Hepatic stellate cell (primary cell): ENCODE results near the gene TESK1.
"Not testable (repeated sequence)": the region's sequence is repeated elsewhere in the genome, so short reads cannot be mapped to it uniquely, and the experiment has no call there.

Source experiments
- DNase-seq: peaks from one replicate; pipeline ENCODE4 v3.0.0; 2011; ENCODE audit warnings: low spot score

Gene TESK1

DNA sequence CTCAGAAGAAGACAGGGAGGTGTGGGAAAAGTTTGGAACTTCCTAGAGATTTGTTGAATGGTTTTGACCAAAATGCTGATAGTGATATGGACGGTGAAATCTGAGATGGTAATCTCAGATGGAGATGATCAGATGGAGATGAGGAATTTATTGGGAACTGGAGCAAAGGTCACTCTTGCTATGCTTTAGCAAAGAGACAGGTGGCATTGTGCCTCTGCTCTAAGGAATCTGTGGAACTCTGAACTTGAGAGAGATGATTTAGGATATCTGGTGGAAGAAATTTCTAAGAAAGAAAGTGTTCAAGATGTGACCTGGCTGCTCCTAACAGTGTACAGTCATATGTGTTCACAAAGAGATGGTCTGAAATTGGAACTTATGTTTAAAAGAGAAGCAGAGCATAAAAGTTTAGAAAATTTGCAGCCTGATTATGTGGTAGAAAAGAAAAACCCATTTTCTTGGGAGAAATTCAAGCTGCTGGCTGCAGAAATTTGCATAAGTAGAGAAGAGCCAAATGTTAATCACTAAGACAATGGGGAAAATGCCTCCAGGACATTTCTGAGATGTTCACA lies 25.3 kb upstream of the TESK1 start:
- DNase-seq = not testable (repeated sequence)

DNA sequence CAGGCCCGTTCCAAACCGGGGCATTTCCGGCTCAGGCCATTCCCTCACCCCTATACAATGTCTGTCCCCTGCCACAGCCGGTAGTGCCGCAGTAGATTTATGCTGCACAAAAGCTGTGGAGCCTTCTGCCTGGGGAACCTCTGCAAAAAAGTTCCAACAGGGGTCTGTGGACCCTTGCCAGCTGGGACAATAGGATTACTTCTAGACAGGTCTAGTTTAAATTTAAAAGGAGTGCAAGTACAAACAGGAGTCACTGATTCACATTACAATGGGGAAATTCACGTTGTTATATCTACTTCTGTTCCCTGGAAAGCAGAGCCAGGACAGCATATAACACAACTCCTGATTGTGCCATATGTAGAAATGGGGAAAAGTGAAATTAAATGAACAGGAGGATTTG lies 21.5 kb upstream of the TESK1 start:
- DNase-seq = not testable (repeated sequence)

DNA sequence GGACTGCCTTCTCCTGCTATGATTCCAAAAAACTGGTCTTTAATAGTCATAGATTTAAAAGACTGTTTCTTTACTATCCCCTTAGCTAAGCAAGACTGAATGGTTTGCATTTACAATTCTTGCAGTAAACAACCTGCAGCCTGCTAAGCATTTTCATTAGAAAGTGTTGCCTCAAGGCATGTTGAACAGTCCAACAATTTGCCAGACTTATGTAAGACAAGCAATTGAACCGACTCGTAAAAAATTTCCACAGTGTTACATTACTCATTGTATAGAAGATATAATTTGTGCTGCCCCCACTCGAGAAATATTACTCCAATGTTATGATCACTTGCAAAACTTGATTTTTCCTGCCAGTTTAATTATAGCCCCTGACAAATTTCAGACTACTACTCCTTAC lies 20.4 kb upstream of the TESK1 start:
- DNase-seq = not testable (repeated sequence)

DNA sequence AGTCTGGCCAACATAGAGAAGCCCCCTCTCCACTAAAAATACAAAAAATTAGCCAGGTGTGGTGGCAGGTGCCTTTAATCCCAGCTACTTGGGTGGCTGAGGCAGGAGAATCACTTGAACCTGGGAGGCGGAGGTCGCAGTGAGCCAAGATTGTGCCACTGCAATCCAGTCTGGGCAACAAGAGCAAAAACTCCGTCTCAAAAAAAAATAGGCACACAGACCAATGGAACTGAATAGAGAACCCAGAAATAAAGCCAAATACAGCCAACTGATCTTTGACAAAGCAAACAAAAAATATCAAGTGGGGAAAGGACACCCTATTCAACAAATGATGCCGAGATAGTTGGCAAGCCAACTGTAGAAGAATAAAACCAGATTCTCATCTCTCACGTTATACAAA lies 16.6 kb upstream of the TESK1 start:
- DNase-seq = not testable (repeated sequence)

DNA sequence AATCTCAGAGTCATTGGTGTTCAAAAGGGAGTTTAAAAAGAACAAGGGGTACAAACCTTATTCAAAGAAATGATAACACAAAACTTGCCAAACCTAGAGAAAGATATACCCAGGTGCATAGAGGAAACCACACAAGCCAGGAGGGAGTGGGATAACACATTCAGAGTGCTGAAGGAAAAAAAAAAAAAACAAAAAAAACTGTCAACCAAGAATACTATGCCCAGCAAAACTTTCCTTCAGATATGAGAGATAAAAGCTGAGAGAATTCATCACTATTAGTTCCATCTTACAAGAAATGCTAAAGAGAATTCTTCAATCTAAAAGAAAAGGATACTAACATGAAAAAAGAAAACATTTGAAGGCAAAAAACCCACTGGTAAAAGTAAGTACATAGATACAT lies 11.5 kb upstream of the TESK1 start:
- DNase-seq = no peak

DNA sequence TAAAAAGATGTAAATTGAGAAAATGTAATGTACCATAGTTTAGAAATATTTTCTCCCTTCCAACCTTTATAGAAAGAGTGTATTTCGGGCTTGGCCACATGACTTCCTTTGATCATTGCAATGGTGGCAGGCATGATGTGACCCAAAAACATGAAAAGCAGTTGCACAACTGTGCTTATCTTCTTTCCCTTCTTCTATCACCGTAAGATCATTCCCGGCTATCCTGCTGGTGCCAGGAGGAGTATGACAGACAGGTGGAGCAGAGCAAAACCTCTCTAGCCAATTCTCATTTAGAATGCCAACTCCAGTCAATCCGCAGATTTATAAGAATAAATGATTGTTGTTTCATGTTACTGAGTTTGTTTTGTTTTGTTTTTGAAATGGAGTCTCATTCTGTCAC lies 10.6 kb upstream of the TESK1 start:
- DNase-seq = no peak

DNA sequence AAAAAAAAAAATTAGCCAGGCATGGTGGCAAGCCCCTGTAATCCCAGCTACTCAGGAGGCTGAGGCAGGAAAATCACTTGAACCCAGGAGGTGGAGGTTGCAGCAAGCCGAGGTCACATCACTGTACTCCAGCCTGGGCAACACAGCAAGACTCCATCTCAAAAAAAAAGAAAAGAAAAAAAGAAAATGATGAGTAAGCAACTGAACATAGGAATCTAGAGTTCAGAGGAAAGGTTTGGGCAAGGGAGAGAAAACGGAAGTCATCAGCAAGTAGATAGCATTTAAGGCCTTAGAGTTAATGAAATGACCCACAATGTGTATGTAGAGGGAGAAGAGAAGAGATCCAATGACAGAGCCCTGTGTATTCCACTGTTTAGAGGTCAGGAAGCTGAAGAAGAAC lies 8.2 kb upstream of the TESK1 start:
- not testable (repeated sequence) for DNase-seq

DNA sequence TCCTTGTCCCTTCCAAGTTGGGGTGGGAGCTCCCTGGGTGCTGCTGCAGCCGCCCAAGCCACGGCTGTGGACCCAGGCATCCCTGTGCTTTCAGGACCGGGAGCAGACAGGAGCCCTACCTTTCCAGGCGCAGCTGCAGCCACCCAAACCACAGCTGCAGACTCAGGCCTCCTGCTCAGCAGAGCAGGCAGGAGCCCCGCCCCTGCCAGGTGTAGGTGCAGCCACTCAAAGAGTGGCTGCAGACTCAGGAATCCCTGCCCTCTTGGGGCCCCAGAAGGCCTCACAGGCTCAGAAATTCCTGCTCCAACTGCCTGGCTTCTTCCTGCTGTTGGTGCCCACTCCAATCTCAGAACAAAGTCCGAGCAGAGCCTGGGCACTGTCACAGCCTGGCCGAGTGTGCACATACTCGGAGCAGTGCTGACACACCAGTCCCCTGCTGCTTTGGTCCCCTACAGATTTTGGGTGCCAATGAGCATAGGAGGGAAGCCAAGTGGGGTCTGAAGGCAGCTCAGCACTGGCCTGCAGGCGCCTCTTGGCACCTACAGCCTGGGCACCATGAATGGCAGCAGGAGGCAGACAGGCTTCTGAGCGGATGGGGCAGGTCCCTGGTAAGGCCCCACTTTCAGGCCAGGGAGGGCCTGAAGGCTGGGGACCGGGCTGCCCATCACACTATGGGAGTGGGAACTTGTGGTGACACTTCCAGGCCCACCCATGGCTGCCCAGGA lies 6.0 kb upstream of the TESK1 start:
- DNase-seq = no peak

DNA sequence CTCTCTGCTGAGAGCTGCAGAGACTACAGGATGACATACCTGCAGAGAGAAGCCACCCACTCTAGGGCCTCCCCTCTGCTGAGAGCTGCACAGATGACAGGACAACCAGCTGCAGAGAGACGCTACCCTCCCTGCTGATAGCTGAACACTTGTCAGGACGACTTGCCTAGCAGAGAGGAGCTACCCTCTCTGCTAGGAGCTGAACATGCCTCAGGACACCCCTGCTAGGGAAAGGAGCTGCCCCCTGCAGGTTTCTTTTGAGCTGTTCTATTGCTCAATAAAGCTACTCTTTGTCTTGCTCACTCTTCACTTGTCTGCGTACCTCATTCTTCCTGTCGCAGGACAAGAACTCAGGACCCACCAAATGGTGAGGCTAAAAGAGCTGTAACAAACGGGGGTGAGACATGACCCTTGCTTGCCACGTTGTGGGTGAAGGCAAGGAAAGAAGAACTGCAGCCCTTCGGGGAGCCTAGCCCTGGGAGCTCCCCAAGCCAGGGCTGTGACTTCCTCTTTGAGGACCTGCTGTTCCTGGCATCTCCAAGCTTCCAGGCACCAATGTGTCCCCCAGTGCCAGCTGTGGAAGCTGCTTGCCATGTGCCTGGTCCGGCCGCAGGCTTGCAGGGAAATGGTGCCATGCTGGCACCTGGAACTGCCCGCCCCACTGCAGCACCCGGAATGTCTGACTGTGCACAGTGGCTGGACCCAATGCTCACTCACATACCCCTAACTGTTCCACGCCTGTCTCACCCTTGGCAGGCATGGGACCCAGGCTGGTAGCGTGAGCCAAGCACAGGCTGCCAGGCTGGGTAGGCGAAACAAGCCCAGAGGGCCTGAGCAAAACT lies 5.1 kb upstream of the TESK1 start:
- no peak for DNase-seq

DNA sequence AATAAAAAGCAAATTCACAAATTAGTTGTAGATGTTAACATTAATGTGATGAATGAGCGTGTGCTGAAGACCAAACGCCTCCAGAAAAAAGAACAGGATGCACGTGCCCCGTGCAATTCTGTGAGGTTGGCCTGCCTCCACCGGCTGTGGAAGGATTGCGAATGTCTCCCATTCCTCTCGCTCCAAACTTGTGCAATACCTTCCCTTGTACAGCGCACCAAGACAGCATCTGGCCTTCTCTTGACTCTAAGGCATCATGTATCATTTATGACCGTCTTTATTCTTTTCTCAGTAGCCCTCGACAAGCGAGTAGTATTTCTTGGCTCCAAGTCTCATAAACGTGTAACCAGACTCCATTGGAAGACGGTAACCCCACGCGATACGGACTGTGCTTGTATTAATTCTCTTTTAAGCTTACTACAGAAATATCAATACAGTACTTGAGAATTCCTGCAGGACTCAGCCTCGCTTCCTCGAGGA lies 1.5 kb upstream of the TESK1 start:
- DNase-seq = peak; percentile 63

DNA sequence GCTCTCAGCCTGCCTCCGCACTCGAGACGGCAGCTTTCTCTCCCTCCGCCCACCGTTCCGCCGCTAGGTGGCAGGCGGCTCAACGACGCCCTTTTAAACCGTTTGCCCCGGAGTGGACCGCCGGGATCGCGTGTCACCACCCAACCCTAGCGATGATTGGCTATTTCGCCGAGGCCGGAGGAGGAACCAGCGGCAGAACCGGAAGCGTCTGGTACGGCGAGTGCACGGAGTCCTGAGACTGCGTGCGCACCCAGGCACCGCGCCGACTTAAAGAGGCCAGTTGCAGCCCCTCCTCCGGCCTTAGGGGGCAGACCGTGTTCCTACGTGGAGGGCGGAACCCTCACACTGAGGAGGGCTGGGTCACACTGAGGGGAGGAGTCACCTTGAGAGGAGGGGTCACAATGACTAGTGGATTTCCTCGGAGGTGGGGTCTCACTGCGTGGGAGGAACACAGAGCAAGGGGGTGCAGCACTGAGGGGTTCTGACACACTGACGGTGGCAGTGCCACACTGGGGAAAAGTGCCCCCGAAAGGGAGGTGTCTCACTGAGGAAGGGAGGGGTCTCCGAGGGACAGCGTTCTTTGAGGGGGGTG lies 980 bp upstream of the TESK1 start:
- peak; percentile 100 for DNase-seq

DNA sequence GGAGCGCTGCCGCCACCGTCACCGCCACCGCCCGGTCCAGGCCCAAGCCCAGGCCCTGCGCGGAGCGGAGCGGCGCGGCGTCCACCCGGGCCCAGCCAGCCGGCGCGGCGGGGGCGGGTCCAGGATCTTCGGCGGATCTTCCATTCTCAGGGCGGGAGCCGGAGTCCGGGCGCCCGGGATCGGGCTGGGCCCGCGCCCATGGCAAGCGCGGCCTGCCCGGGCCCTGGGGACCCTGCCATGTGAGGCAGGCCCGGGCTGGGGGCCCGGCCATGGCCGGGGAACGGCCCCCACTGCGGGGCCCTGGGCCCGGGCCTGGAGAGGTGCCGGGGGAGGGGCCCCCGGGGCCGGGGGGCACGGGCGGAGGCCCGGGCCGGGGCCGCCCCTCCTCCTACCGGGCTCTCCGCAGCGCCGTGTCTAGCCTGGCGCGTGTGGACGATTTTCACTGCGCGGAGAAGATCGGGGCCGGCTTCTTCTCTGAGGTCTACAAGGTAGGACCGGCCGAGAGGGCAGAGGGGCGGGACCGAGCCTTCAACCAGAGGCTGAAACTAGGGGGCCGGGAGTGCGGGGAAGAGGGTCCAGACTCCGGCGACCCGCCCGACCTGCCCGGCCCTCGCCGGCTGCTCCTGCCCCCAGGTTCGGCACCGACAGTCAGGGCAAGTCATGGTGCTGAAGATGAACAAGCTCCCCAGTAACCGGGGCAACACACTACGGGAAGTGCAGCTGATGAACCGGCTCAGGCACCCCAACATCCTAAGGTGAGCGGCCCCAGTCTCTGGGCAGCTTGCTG lies 482 bp downstream of the TESK1 start:
- peak; percentile 71 for DNase-seq

DNA sequence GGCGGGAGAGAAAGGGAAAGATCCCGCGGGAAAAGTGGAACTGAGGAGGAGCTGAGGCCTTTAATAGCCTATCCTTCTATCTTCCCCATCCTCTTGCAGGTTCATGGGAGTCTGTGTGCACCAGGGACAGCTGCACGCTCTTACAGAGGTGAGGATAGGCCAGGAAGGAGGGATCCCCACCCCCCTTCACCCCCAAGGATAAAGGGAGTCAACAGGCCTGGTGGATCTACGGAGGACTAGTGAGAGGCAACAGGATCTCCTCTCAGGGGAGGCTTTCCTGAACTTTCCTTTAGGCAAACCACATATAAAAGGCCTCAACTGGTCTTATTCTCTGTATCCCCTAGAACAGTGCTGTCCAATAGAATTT lies 1.1 kb downstream of the TESK1 start:
- peak; percentile 27 for DNase-seq

DNA sequence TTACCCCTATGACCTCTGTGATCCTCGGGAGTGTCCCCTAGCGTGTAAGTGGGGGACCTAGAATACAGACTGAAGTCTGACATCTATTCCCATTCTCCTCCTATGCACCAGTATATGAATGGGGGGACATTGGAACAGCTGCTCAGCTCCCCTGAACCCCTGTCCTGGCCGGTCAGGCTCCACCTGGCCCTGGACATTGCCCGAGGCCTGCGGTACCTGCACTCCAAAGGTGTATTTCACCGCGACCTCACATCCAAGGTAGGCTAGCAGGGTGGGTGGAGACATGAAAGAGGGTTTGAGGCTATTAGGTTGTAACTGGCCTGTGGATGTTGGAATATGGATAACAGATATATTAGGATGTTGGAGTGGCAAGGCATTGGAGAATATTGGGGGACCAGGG lies 1.7 kb downstream of the TESK1 start:
- no peak for DNase-seq

DNA sequence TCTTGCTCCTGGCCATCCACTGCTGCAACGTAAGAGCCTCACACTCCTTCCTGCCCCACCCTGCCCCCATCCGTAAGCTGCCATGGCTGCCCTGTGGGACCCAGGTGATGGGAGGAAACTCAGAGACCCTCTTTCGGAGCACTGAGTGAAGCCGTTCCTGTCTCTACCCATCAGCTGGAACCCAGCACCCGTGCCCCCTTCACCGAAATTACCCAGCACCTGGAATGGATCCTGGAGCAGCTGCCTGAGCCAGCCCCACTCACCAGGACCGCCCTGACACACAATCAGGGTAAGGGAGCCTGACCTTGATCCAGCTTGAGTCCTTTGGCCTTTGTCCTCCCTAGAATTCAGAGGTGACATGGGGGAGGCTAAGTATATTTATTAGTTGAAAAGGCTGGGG lies 3.2 kb downstream of the TESK1 start:
- no peak for DNase-seq

DNA sequence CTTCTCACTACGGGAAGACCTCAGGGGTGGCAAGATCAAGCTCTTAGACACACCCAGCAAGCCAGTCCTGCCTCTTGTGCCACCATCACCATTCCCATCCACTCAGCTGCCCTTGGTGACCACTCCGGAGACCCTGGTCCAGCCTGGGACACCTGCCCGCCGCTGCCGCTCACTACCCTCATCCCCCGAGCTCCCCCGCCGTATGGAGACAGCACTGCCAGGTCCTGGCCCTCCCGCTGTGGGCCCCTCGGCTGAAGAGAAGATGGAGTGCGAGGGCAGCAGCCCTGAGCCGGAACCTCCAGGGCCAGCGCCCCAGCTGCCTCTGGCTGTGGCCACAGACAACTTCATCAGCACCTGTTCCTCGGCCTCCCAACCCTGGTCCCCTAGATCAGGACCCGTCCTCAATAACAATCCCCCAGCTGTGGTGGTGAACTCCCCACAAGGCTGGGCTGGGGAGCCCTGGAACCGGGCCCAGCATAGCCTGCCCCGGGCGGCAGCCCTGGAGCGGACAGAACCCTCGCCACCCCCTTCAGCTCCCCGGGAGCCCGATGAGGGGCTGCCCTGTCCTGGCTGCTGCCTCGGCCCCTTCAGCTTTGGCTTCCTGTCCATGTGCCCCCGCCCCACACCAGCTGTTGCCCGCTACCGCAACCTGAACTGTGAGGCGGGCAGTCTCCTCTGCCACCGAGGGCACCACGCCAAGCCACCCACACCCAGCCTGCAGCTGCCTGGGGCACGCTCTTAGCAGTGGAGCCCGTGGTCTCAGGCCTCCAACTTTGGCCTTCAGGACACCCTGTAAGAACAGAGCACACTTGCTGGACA lies 4.1 kb downstream of the TESK1 start:
- DNase-seq = no peak

DNA sequence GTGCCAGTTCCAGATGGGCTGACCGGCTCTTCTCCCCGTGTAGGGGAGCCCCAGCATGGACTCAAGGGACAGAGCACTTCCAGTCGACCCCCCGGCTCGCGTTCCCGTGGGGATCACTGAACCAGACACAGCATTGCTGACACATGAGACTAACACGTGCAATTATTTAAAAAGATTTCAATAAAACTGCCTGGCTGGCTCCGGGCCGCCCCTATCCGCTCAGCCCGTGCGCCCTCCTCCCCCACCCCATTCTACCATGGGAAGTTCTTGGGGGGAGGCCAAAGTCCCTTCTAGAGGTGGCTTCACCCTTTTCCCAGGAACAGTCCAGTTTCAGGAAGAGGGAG lies 4.7 kb downstream of the TESK1 start:
- DNase-seq = no peak

DNA sequence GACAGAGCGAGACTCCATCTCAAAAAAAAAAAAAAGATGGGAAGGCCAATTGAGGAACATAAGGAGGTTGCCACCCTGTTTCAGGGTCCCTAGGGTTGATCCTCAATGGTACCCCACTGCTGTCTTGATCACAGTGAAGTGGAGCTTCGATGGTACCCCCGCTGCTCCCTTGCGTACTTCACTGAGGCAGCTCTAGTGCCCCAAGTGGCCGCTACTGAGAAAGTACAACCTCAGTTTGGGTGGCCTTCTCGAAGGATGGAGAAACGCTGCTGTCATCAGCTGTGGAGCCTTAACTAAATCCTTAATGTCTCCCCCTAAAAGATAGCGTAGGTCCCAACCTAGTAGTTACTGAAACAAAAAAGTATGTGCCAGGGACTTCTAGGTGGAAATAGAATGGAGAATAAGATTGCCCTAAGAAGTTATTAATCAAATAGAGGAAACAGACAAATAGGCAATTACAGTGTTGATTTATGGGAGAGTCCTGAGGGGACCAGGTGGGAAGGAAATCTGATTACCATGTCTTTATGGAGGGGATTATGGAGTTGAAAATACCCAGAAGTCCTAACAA lies 6.3 kb downstream of the TESK1 start:
- peak; percentile 68 for DNase-seq

DNA sequence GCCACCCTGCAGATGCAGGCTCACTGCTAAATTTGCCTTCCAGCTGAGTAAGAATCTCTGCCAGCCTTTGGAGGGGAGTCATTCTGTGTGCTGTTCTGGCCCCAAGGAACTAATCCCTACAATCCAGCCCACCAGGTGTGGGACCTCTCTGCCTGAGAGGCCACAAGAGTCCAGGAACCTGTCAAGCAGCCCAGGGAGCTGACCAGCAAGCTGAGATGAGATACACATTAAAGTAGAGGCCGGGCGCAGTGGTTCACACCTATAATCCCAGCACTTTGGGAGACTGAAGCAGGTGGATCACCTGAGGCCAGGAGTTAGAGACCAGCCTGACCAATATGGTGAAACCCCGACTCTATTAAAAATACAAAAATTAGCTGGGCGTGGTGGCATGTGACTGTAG lies 7.0 kb downstream of the TESK1 start:
- DNase-seq = not testable (repeated sequence)

DNA sequence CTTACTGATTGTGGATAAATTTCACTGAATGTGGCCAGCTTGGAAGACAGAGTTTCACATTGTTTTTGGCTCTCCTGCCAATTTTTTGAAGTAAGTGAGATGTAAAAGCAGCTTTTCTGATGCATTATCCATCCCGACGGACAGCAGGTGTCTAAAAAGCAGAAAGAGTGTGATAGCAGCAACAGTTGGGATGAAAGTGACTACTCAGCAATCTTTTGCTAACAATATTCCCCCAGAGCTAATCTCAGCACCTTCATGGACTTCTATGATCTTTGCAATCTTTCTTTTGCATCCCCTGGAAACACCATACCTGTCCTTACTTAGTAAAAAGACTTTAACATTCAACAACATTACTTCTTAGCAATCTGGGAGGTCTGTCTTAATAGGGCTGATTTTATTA lies 7.8 kb downstream of the TESK1 start:
- DNase-seq = no peak
